Measurements from ENCODE around the gene ZNF232.
"Not testable (repeated sequence)": the region's sequence is repeated elsewhere in the genome, so short reads cannot be mapped to it uniquely, and the experiment has no call there.

The ZNF232 gene

DNA sequence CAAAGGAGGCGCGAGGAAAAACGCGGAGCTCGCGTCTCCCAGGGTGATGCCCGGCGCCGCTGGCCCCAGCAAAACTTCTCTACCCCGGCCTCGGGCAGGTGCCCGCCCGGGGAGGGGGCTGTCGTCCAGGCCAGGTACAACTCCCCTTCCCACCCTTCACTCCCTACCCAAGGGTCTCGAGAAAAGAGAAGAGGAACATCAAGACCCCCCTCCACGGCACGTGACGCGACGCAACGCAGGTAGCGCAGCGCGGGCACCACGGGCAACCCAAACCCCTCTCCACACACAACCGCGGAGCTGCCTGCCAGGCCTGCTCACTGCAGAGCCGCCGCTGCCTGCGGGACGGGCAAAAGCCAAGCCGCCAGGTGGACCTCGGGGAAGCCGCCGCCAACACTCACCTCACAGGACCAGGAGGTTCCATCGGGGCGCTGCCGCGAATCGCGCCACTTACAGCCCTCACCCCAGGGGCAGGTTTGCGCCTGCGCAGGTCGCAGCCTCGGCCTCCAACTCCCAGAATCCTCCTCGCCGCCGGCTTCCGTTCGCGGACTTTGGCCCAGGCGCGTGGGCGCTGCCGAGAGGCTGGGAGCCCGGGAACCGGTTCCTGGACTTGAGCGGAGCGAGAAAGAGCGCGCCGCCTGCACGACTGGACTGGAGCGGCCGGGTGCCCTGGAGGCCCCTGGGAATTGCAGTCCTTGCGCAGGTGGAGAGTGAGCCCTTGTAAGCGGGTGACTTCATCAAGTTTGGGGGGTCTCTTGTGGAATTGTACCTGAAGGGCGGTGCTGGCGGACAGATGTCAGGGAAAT lies at the start of gene ZNF232:
ZNF232 (minus strand) TSS at position 477 of the 803 bp plus-strand sequence; CDS start at position 421, 56 bp downstream.
- peak; percentile 36 for FAIRE-seq

DNA sequence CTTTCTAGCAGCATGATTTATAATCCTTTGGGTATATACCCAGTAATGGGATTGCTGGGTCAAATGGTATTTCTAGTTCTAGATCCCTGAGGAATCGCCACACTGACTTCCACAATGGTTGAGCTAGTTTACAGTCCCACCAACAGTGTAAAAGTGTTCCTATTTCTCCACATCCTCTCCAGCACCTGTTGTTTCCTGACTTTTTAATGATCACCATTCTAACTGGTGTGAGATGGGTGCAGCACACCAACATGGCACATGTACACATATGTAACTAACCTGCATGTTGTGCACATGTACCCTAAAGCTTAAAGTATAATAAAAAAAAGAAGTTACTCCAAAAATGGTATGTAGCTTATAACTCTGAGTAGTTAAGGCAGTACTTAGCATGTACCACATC lies 49.0 kb upstream of the ZNF232 start:
- FAIRE-seq = not testable (repeated sequence)

GRCh38 chr17:5146122-5146521 lies 34.4 kb upstream of the ZNF232 start:
- FAIRE-seq = not testable (repeated sequence)

GRCh38 chr17:5142877-5143276 lies 31.2 kb upstream of the ZNF232 start:
- FAIRE-seq = not testable (repeated sequence)

DNA sequence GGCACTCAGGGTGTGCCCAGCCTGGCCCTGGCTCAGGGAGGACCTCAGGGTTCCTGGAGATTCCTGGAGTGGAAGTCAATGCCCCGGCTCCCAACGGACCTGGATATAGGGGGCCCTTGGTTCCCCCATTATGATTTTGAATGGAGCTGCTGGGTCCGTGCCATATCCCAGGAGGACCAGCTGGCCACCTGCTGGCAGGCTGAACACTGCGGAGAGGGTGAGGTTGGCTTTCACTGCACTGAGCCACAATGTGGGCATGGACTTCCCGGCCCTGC lies 27.7 kb upstream of the ZNF232 start:
- no peak for FAIRE-seq

GRCh38 chr17:5138616-5139457 lies 27.2 kb upstream of the ZNF232 start:
- FAIRE-seq = no peak

- FAIRE-seq = not testable (repeated sequence)
Measured at GRCh38 chr17:5138198-5138544, 26.5 kb upstream of the ZNF232 start.

DNA sequence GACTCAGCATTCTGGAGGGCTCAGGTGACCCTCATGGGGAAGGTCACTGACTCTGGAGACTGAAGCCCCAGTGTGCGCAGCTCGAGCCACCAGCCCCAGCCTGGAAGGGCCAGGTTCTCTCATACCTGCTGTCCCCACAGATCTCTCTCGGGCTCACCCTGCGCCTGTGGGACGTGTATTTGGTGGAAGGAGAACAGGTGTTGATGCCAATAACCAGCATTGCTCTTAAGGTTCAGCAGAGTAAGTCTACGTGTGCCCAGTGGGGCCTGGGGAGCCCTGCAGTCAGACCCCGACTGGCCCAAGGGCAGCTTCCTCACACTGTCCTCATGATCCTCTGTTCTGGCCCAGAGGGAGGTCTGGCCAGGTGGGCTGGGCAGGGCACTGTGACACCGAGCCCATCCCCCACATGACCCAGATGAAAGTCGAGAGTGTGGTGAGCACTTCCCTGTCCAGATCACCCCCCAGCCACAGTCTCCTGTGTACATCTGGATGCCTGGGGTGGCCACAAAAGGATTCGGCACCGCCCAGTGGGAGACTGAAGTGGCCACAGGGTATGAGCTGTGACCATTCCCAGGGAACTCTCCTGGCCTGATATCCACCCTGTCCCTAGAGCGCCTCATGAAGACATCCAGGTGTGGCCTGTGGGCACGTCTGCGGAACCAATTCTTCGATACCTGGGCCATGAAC lies 26.0 kb upstream of the ZNF232 start:
- not testable (repeated sequence) for FAIRE-seq

DNA sequence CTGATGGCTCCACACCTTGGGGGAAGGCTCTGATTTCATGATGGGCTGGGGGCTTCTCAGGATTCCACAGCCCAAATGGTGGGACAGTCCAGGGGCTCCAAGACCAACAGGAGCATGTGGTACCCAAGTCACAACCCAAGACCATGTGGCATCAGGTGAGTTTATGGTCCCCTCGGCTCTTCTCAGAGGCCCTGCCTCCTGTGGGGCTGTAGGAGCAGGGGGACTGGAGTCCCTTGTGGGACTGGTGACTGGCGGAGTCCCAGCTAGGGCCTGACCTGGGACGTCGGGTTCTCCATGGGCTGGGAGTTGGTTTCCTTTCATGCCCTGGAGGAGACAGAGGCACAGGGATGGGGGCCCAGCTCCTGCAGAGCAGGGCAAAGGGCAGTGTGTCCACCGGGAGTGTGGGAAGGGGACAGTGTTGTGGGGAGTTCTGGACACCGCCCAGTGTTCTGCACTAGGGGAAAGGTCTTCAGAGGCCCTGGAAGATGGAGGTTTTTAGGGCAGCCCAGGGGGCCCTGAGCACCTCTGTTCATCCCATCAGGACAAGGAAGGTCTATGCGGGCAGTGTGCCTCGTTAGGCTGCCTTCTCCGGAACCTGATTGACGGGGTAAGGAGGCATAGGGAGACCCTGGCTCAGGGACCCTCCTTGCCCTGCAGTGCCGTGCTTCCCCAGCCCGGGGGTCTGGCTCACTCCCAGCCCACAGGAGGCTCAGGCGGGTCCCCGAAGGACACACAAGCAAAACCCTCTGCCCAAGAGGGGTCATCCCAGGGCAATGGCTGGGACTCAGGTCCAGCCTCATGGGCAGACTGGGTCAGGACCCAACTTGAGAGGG lies 25.1 kb upstream of the ZNF232 start:
- FAIRE-seq = not testable (repeated sequence)

- no peak for FAIRE-seq
Measured at GRCh38 chr17:5135726-5136579, 24.3 kb upstream of the ZNF232 start.

DNA sequence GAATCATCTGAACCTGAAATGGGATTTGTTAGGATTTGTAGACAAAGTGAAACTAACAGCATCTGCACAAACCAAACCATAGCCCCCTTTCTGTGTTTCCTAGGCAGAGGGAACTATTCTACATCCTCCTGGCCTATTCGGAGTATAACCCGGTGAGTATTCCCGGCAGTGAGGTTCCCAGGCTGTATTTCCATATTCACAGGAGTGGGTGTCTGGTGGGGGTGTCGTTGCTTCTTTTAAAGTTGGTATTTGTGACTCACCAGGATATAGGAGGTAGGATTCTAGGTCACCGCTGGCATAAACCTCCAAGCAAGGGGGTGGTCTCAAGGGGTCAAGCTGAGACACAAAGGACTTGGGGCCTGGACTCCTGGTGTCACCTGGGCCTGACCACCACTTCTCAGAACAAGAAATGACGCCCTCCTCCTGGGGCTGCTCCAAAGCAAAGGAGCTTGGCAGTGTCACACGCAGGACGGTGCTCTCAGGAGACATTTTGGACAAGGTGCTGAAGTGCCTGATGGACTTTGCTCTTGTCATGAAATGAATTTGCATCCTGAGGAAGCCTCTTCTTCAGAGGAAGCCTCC lies 23.5 kb upstream of the ZNF232 start:
- FAIRE-seq = not testable (repeated sequence)

GRCh38 chr17:5134571-5134970 lies 22.9 kb upstream of the ZNF232 start:
- not testable (repeated sequence) for FAIRE-seq

- FAIRE-seq = not testable (repeated sequence)
Measured at GRCh38 chr17:5133961-5134360, 22.3 kb upstream of the ZNF232 start.

DNA sequence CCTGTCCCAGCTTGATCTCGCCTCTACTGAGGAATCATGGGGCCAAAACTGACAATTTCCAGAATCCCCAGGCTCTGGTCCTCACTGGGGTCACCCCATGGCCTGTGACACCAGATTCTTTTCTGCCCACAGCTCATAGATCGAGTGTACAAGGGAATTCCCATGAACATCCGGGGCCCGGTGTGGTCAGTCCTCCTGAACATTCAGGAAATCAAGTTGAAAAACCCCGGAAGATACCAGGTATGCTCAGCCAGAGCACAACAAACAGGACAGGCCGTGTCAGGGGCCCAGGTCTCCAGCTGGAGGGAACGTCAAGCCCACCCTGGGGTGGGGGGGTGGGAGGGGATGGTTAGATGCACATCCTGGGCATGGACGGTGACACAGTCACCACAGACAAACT lies 21.6 kb upstream of the ZNF232 start:
- no peak for FAIRE-seq

DNA sequence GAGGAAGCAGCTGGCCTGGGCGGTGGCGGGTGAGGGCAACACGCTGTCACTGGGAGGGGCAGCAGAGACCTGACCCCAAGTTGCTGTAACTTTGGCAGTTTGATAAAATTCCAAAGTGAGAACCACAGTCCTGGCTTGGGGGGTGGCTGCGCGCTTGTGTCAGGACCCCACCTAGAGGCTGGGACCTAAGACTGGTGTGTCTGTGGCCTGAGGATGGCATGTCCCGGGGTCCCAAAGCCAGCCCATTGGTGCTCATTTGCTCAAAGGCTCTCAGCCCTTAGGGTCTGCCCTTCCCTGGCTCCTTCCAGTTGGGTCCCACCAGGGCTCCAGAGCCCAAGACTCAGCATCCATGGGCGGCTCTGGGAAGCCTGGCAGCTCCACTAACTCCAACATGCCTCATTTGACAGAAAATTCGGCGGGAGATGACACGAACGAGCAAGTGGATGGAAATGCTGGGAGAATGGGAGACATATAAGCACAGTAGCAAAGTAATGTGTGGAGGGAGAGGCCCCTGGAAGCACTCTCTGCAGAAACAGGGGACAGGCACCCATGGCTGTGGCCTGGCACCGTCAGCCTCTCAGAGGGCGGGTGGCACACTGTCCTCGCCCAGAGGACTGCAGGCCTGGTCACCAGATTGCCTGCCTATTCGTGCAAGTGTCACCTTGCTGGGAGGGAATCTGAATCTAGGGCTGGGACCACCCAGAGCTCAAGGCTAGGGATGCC lies 21.0 kb upstream of the ZNF232 start:
- not testable (repeated sequence) for FAIRE-seq

- not testable (repeated sequence) for FAIRE-seq
Measured at GRCh38 chr17:5131799-5132502, 20.3 kb upstream of the ZNF232 start.

DNA sequence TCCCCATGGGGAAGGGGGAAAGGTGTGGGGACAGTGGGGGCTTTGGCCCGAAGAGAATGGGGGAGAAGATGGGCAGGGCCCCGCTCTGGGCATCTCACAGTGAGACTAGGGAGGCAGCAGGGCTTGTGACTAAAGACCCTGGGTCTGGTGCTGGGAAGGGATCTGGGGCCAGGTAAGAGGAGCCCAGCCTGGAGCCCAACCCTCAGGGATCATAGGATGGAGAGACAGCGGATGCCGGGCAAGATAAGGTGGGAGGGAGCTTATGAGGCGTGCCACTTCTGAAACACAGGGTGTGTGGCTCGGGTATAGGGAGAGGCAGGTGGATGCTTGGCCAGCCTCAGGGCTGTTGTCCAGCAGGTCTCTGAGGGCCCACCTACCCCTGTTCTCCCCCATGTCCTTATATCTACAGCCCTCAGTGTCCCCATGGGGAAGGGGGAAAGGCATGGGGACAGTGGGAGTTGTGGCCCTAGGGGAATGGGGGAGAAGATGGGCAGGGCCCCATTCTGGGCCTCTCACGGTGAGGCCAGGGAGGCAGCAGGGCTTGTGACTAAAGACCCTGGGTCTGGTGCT lies 19.6 kb upstream of the ZNF232 start:
- no peak for FAIRE-seq

GRCh38 chr17:5130687-5131086 lies 19.0 kb upstream of the ZNF232 start:
- FAIRE-seq = not testable (repeated sequence)

GRCh38 chr17:5130261-5130660 lies 18.6 kb upstream of the ZNF232 start:
- FAIRE-seq = not testable (repeated sequence)

Data from colon (tissue), 2 donors.